SW480 (cell line): ENCODE measurements around the gene SNW1.
"Not testable (repeated sequence)": the region's sequence is repeated elsewhere in the genome, so short reads cannot be mapped to it uniquely, and the experiment has no call there.

Experiments used
- DNase-seq: peaks from one replicate; pipeline ENCODE4 v3.0.0-alpha.2; 2016; ENCODE audit warnings: low spot score

SNW1 gene

DNA sequence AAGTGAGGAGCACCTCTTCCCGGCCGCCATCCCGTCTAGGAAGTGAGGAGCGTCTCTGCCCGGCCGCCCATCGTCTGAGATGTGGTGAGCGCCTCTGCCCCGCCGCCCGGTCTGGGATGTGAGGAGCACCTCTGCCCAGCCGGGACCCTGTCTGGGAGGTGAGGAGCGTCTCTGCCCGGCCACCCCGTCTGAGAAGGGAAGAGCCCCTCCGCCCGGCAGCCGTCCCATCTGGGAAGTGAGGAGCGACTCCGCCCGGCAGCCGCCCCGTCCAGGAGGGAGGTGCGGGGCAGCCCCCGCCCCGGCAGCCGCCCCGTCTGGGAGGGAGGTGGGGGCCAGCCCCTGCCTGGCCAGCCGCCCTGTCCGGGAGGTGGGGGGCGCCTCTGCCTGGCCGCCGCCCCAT lies 13.5 kb downstream of the SNW1 start:
- DNase-seq, result not testable (repeated sequence)

DNA sequence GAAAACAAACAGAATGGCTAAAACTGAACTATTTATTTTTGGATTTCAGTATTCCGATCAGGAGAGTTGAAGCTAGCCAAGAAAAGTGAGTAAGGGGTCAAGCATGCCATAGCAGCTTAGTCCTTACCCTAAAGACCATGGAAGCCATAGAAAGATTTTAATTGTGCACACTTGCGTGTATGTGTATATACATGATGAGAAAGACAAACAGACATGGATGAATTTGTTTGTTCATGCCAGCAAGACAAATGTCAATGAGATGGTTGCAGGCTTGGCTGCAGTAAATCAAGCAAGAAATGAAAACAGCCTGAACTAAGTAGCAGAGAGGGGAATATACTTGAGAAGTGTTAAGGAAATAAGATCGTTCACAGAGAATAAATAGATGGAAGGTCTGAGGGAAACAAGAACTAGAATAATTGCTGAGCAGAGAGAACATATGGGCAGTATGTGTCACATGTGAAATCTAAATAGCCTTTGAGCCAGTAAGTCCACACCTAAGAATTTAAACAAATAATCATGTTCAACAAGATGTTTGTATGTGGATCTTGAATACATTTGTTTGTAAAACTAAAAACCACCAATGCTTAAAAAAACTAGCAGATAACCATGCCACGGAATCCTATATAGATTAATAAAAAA lies 14.8 kb downstream of the SNW1 start:
- no peak for DNase-seq

DNA sequence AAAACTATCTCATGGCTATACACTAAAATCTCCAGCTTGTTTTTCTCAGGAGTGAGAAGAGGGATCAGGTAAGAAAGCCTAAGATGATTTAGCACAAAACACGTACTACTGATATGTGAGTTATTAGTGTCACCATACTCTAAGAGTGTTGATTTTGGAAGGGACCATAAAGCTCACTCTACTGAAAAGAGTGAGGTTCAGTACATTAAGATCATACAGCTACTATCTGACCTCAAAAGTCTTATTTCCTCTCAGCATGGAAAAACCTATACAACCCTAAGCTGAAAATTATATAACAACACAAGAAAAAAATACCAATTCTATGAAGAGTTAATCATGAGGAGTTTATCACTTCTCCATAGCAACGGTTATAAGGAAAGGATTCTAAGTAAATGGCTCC lies 19.5 kb downstream of the SNW1 start:
- no peak for DNase-seq

DNA sequence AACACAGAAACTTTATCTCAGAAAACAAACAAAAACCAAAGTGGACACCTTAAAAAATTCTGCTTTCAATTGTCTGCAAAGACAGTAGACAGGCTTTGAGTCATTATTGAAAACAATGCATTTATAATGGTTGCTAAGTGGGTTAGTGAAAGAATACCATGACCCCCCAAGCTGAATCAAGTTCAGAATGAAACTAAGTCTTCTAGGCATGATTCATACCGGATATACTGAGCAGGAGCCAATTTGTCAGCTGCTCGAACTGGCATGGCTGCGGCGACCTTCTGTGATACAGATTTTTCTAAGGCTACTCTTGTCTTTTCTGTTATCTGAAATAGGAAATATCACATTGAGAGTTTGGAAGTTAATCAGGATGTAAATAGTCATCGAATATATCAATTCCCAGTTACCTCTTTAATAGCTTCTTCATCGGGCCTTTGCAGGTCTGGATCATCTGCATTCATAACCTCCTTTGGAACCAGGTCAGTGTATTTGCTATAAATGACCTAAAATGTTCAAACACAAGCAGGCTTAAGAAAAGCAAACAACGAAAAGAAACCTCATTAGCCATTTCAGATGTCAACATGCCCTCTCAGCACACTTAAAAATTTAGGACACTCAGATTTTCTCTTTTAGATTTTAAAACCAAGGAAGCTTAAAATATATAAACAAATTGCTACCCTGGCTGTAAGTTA lies 22.3 kb downstream of the SNW1 start:
- no peak for DNase-seq

DNA sequence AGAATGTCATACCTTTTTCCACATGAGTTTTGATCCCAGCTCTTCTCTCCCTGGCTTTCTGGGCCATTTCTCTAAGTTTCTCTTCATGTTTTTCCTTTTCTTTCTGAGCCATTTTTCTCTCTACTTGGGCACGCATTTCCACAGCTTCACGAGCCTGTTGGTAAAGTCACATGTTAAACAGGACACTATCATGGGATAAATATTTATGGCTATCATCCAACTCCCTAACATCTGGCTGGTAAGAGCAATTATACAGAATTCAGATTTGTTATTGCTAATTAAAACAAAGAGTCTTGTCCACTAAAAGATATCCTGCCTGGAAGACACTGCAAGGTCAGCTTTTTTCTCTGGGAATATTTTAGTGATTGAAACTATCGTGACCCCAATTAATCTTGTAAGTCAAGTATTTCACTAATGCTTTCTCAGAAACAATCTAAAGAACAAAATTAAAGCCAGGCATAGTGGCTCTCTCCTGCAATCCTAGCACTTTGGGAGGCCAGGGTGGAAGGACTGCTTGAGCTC lies 29.9 kb downstream of the SNW1 start:
- DNase-seq, result no peak

DNA sequence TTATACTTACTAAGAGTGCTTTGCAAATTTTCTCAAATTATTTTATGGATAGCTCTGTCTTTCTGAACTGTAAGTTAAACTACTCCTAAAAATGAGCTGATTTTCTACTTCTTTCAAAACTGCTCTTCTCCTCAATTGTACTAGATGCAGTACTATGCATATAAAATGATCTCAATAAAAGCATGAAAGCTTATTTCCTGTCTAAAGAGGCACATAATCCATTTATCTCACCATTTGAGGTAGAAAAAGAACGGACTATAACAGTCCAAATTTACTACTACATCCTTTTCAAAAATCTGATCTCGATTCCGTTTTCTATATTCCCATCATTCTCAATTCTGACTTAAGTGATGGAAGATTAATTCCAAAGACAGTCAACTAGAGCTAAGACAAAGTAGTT lies 38.7 kb downstream of the SNW1 start:
- DNase-seq, result no peak

DNA sequence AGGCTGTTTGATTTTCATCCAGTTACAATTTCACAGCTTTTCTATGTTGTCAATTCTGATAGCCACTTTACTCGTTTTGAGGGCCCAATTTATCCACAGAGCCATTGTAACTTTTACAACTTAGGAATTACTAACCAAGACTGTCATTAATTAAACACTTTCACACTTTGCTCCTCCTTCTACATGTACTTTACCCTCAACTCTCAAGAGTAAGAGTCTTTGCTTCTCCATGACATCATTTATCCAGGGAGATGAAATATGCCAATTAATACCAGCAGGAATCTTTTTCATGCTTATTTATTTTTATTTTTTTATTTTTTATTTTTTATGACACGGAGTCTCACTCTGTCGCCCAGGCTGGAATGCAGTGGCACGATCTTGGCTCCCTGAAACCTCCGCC lies 39.5 kb downstream of the SNW1 start:
- DNase-seq, result no peak

DNA sequence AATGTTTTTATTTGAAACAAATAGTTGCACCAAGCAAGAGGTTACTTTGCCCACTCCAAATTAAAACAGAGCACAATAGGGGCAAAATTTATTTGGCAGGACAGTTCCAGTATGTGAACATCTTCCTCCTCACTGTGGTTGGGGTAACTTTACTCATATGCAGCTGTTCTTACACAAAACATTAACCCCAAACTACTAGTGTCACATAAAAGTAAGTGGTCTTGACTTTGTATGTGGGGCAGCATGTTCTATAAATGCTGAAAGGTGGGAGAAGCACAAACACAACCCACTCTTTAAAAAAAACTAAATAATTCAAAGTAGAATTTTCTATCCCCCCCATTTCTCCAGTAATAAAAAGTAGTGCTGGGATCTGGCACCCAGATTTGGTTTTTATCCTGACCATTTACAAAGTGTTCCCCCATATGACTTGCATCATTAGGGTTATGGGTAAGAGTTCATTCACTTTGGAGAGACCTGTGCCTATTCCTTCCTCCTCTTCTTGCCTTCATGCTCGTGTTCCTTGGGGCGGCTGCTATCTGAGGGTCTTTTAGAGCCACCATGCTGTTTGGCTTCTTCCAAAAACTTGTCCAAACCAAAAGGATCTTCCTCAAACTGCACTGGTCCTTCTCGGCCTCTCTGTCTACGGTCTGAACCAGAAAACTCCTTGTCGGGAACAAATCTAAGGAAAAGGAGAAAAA lies 43.2 kb downstream of the SNW1 start:
- DNase-seq, result no peak

DNA sequence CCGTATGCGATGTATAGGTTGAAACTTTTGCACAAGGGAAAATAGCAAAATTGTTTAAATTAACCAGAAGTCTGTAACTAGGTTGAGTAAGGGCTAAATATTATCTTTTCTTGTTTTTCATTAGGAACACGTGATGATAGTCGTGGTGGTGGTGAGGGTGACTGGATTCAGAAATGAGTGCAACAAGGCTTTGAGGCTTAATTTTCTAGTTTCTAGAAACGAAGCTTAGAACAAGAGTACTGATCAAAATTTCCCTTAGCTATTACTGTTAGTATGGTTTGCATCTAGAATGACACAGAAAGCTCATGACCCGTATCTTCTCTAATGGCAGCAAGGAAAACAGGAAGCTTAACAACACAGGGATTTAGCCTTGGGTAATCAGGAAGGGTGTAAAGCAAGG lies 46.0 kb downstream of the SNW1 start:
- no peak for DNase-seq

DNA sequence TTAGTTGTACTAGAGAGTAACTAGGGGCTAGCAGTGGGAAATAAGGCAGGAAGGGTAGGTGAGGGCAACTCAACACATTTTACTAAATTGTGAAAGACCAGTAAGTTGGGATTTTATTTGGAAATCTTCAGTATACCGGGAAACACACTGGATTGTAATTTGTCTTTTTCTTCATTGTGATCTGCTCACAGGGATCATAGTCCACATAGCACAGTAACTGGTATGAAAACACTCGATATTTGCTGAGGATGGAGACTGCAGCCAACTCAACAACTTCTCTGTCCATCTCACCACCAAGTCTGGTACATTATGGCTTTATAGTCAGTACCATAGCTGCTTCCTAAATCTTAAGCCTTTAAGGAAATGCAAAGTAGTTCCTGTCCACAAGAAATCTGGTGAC lies 50.6 kb downstream of the SNW1 start:
- DNase-seq, result no peak

DNA sequence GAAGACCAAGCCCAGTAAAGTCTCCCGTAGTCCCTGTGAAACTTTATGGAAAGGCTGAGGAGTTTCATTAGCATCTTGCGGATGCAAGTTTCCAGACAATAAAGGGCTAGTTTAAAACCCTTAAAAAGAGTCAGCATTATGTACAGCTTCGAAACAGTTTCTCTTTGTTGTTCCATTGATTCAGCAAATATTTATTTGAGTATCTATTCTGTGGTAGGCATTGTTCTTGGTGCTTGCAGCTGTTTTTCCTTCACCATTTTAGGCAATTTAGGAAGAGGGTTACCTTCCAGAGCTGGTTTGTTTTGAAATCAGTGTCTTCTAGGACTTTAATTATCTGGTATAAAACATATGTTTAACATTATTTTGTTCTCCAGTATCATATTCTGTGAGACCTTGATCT lies 51.5 kb downstream of the SNW1 start:
- no peak for DNase-seq

DNA sequence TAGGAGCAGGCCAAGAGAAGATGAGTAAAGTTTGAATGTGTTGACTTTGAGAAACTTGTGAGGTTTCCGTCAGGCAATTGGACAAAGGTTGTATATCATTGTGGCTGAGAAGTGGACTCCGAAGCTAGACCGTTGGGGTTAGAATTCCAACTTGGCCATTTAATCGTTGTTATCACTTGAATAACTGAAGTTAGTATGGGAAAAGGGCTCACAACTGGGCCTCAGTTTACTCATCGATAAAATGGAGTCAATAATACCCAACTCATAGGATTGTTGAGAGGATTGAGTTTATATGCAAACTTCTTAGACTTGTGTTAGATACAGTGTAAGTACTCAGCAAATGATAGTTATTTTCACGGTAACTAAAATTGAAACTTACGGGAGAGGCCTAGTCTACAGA lies 52.2 kb downstream of the SNW1 start:
- DNase-seq, result no peak

DNA sequence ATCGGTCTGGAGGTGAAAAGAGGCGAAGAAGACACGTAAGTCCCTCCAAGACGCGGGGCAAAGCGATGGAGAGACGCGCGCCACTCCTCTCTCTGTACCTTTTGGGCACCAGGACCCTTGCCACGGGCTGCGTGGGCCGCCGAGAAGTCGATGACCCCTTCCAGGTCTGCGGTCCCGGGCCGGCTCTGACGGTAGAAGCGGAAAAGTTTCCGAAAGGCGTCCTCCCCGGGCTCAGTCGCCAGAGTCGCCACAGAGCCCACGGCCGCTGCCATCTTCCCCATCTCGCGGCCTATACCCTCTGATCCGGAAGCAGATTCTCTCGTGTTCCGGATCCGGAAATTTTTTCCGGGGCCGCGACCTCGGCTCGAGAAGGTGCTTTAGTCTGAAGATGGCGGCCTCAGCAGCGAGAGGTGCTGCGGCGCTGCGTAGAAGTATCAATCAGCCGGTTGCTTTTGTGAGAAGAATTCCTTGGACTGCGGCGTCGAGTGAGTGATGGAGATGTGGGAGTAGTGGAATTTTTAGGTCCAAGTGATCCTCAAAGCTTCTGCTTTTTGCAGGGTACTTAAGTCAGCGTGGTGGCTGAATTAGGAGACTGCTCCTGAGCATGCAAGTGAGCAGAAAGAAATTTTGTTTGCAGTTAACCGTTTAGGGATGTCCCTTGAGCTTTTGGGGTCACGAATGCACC lies 53.1 kb downstream of the SNW1 start, which contains the start of the genes ALKBH1 and SLIRP:
TSS of gene ALKBH1 (minus strand) at position 300 of the 685 bp plus-strand sequence. CDS start at position 281, 19 bp downstream.
TSS of gene SLIRP (plus strand) at position 380 of the 685 bp plus-strand sequence. CDS start at position 389, 9 bp downstream.
- DNase-seq, result peak; percentile 81

DNA sequence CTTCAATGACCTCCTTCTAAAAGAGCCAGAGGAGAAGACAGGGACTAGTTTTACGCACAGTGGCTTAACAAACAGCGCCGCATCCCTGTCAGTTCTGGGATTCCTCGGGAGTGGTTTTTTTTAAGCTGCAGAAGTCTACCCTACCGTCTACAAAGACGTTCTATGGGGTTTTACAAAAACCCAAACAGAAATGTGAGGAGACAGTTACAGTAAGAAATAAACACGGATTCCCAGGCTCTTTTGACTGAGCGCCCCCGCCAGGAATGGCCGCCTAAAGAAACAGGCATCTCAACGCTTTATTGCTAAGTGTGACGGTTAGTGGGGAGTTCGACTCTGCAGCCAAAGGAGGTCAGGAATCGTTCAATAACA lies 53.6 kb downstream of the SNW1 start:
- peak; percentile 44 for DNase-seq

DNA sequence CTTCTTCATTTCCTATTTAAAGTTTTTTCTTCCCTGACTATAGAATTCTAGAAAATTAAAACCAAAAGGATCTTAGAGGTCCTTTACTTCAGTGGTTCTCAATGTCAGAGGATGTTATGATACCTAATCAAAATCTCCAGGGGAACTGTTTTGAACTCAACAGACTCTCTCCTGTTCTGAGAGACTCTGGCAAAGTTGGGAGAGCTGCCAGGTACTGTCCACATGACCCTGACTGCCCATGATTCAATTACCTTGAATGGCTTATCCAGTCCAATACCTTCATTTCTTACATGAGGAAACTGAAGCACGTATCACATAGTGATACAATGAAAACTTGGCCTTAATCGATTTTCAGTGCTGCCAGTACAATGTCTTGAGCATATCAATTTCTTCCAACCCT lies 69.7 kb downstream of the SNW1 start:
- DNase-seq, result no peak

DNA sequence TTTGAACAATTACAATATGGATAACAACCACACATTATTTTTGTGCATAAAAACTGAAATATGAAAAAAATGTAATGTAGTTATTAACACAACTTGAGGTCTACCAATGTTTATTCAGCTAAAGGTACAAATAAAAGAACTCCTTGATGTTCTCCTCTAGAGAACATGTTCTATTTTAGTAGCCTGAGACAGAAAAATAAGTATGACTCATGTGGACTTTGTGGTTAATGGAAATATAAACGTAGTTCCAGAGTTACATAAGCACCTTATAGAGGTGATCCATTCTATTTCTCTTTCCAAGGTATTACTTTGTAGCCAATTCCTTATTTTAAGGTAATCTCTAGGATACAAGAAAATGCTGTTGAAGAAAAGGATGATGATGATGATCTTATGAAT lies 78.8 kb downstream of the SNW1 start:
- DNase-seq, result peak; percentile 61

DNA sequence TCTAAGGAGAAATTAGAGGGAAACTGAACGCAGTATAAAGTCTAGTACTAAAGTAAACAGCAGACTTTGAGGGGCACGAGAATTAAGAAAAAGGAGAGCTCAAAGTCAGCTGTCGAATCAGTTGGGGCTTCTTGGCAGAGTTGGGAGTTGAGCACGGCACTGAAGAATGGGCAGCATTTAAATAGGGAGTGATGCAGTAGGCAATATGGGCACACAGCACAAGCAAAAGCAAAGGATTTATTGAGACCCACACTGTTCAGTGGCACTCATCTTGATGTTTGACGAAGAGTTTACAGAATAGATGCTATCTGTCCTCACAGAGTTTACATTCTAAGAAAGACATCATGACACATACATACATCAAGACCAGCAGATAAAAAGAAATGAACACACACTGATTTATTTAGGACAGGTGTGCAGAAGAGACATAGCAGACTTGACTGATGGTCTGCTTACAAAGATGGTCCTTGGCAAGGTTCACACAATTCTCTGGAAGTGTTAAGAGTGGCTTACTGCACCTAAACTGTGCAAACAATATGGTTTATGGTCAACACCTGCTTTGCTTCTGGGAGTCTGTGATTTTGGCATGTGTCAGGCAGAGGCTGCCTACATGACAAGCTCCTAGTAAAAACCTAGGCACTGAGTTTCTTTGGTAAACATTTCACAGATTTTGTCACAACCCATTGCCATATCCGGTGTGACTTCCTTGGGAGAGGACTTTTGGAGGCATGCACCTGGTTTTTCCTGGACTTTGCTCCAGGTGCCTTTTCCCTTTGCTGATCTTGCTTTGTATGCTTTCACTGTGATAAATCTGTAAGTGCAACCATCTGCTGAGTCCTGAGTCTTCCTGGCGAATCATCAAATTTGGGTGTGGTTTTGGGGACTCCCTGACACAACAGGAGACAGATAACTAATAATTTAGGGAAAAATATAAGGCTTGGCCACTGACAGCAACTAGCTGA lies 79.5 kb downstream of the SNW1 start:
- peak; percentile 22 for DNase-seq

DNA sequence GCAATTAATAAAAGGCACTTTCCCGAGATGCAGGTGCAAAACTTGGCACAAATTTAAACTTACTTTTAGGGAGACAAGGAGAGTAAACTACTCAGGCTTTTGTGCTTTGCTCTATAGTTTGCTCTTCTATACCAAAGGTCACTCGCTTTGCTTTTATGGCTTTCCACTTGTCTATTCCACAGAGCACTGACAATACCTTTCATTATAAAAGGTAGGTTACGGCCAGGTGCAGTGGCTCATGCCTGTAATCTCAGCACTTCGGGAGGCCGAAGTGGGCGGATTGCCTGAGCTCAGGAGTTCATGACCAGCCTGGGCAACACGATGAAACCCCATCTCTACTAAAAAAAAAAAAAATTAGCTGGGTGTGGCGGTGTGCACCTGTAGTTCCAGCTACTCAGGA lies 86.0 kb downstream of the SNW1 start:
- no peak for DNase-seq

DNA sequence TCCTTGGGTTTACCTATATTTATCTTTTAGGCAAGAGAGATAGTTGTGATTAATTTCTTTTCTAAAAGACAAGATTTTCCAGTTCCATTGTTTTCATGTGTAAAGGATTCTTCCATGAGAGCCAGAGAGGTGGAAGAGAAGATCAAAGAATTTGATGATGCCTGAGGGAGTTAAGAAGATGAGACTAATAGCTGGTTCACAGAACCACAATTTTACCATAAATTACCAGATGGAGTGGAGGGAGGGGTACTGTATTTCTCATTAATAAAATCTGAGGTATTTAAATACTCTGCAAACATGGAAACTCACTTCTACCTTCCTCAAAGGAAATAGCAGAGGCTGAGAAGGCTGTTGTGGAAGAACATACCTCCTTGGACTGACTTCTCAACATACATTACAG lies 87.8 kb downstream of the SNW1 start:
- no peak for DNase-seq
